Fibroblast of lung (primary cell): ENCODE measurements around the gene NUDT21. TPM values are rescaled to one million over a fixed set of nuclear protein-coding genes. Genes with fewer than 3 reads are reported as not detected.

ENCODE experiments used
- polyA plus RNA-seq, 2 donors: library from polyadenylated mRNA; depleted of rRNA in 1 of 2; stranded (reverse) in 1 of 2; unstranded in 1 of 2; fragments of >200 nt; gene quantifications; 2 replicates each; pipeline ENCODE4 v1.2.1, GENCODE V29; 2011 to 2012; ENCODE audit warnings: missing spikeins in 1 of 2
- total RNA-seq: library from RNA; depleted of rRNA; stranded (reverse); fragments of >200 nt; gene quantifications from 2 replicates; pipeline ENCODE4 v1.2.1, GENCODE V29; 2014

The NUDT21 gene
- total and polyA plus RNA-seq, 2 donors (not counting 1 experiment from before 2014, with no cell fraction given), result 69.9 to 132 TPM

Other genes starting within 250 kb of the NUDT21 start
- gene AMFR, start 25.8 kb downstream of the NUDT21 start, total RNA-seq, result 350 and 413 TPM in 2 replicates
- gene AMFR, start 25.8 kb downstream of the NUDT21 start, polyA plus RNA-seq, result 75.9 and 76.1 TPM in 2 replicates
- 54.7 and 55.0 TPM in 2 replicates for gene OGFOD1, start 222 bp upstream of the NUDT21 start, total RNA-seq
- 101 and 110 TPM in 2 replicates for gene OGFOD1, start 222 bp upstream of the NUDT21 start, polyA plus RNA-seq
- gene BBS2, start 68.7 kb upstream of the NUDT21 start, total RNA-seq, result 76.3 and 84.9 TPM in 2 replicates
- 42.5 and 59.9 TPM in 2 replicates for gene BBS2, start 68.7 kb upstream of the NUDT21 start, polyA plus RNA-seq
- gene MT4, start 113.7 kb upstream of the NUDT21 start, total RNA-seq, result not detected in 2 replicates
- not detected in 2 replicates for gene MT4, start 113.7 kb upstream of the NUDT21 start, polyA plus RNA-seq
- gene MT3, start 138.2 kb upstream of the NUDT21 start, total RNA-seq, result not detected in 2 replicates
- gene MT3, start 138.2 kb upstream of the NUDT21 start, polyA plus RNA-seq, result not detected in 2 replicates
- 76.5 and 113 TPM in 2 replicates for gene MT2A, start 157.3 kb upstream of the NUDT21 start, total RNA-seq
- 49.2 and 225 TPM in 2 replicates for gene MT2A, start 157.3 kb upstream of the NUDT21 start, polyA plus RNA-seq
- gene MT1E, start 174.4 kb upstream of the NUDT21 start, total RNA-seq, result 251 and 390 TPM in 2 replicates
- gene MT1E, start 174.4 kb upstream of the NUDT21 start, polyA plus RNA-seq, result 465 and 572 TPM in 2 replicates
- 18.5 and 58.8 TPM in 2 replicates for gene MT1M, start 181.3 kb upstream of the NUDT21 start, total RNA-seq
- gene MT1M, start 181.3 kb upstream of the NUDT21 start, polyA plus RNA-seq, result 6.9 and 8.5 TPM in 2 replicates
- gene MT1A, start 187.3 kb upstream of the NUDT21 start, total RNA-seq, result 2.3 and 5.3 TPM in 2 replicates
- 2.9 and 4.8 TPM in 2 replicates for gene MT1A, start 187.3 kb upstream of the NUDT21 start, polyA plus RNA-seq
- gene MT1B, start 200.6 kb upstream of the NUDT21 start, total RNA-seq, result not detected in 2 replicates
- gene MT1B, start 200.6 kb upstream of the NUDT21 start, polyA plus RNA-seq, result not detected in 2 replicates
- 0.26 and 2.1 TPM in 2 replicates for gene MT1F, start 206.6 kb upstream of the NUDT21 start, total RNA-seq
- 0.20 and 3.2 TPM in 2 replicates for gene MT1F, start 206.6 kb upstream of the NUDT21 start, polyA plus RNA-seq
- 11.6 and 16.4 TPM in 2 replicates for gene MT1G, start 216.7 kb upstream of the NUDT21 start, total RNA-seq
- gene MT1G, start 216.7 kb upstream of the NUDT21 start, polyA plus RNA-seq, result 5.7 and 9.1 TPM in 2 replicates
- gene MT1H, start 218.5 kb upstream of the NUDT21 start, total RNA-seq, result not detected in 2 replicates
- gene MT1H, start 218.5 kb upstream of the NUDT21 start, polyA plus RNA-seq, result not detected in 2 replicates
- gene MT1X, start 231.1 kb upstream of the NUDT21 start, total RNA-seq, result 86.8 and 137 TPM in 2 replicates
- gene MT1X, start 231.1 kb upstream of the NUDT21 start, polyA plus RNA-seq, result 137 and 242 TPM in 2 replicates